Embryonic facial prominence (tissue), 1 donor: ENCODE results near the gene TRMT44.

Source experiments
- DNase-seq: peaks from one replicate; pipeline ENCODE4 v3.0.0-alpha.2; 2016; ENCODE audit errors: extremely low spot score

The TRMT44 gene

DNA sequence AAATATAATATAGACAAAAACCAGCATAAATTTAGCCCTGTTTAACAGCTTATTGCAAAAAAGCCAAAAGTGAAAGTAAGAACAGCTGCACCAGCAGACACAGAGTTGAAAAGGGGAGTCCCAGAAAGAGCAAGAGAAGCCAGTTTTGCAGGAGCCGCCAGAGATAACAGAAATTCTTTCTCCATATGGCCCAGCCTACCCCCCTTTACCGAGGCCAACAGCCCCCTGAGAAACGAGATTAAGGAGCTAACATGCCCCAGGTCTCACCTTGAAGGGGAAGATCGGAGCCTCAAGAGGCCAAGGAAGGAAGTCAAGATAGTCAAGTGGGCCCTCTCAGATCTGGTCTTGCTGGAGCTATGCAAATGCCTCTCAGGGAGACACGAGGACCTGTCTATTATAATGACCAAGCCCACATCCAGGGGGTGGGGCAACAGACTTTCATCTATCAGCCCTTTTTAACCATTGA lies 4.9 kb upstream of the TRMT44 start:
- DNase-seq = no peak

DNA sequence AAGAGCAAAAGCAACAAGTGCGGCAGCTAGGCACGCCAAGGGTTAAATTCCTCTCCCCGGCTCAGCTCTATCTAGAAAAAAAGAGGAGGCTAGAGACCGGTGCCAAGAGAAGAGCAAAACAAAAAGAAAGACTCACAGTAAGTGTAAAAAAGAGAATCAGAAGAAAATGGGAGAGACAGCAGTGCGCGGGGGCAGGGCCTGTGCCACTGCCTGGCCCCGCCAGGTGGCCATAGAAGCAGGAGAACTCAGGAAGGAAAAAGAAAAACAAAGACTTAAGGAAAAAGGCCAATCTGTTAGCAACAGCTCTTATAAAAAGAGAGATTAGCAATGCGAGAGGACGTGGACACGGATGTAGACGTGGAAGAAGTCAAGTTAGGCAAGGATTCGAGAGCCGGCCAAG lies 3.3 kb upstream of the TRMT44 start:
- no peak for DNase-seq

DNA sequence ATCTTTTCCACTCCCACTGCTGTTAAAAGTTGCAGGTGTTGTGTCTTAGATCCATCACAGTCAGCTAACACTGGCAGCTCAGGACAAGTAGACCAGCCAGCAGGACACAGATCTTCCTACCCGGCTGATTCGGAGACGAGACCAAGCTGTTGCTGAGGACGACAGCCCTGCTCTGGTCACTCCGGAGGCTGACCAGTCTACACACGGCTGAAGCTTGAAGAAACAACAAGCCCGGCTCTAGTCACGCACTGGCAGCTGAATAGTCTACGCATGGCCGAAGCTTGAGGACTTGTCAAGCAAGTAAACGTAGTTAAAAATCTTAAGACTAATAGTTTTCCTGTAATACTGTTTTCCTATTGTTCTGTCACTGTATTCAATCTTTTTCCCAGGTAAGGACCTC lies 1.8 kb upstream of the TRMT44 start:
- DNase-seq = no peak

DNA sequence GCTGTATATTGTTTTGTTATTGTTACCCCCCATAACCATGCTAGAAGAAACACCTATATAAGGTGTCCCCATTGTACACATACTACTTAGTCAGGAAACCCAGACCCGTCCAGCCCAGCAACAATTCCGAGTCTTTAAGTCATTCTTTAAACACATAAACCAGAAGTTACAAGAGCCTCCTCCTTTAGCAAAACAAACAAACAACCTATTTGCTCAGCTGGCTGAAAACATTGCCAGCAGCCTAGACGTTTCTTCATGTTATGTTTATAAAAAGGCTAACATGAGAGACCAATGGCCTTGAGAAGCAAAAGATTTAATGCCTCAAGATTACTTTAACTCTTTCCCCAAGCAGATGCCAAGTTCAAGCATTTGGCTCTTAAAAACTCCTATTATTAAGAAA lies 1.4 kb upstream of the TRMT44 start:
- no peak for DNase-seq

DNA sequence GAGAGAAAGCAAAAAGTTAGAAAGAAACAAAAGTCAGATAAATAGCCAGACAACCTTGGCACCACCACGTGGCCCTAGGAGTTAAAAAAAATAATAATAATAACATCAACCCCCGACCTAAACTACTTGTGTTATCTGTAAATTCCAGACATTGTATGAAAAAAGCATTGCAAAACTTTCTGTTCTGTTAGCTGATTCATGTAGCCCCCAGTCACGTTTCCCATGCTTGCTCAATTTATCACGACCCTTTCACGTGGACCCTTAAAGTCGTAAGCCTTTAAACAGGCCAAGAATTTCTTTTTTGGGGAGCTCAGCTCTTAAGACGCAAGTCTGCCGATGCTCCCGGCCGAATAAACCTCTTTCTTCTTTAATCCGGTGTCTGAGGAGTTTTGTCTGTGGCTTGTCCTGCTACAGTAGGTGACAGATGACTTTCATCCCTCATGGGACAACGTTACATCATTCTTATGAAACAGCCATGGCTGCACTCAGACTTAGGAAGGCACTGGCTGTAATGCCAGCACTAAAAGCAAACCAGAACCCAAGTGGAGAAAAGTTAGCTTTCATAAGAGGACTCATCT lies 574 bp upstream of the TRMT44 start:
- no peak for DNase-seq

DNA sequence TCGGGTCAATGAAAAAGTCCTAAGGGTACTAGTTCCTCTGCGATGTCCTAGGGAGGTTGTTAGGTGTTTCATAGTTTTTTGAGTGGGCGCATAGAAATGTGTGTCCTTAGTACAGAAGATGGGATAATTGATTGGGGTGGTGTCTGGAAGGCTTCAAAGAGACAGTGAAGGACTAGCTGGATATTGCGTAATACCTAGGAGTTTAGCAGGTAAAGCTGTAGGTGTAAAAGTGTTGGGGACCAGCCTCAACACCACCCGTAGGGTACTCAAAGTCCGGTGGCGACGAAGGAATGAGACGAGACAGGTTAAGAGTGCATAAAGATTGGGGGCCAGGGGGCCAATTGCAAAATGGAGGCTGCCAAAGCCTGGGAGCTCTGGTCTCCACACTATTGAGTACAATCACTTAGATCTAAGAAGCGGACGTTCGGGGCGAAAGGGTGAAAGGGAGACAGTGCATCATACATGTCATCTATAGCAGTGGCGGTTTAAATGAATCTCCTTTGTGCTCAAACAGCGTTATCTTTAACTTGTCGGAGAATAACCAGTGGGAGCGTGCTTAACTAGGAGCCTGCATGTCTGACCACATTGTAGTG lies 1.0 kb downstream of the TRMT44 start:
- DNase-seq = no peak

DNA sequence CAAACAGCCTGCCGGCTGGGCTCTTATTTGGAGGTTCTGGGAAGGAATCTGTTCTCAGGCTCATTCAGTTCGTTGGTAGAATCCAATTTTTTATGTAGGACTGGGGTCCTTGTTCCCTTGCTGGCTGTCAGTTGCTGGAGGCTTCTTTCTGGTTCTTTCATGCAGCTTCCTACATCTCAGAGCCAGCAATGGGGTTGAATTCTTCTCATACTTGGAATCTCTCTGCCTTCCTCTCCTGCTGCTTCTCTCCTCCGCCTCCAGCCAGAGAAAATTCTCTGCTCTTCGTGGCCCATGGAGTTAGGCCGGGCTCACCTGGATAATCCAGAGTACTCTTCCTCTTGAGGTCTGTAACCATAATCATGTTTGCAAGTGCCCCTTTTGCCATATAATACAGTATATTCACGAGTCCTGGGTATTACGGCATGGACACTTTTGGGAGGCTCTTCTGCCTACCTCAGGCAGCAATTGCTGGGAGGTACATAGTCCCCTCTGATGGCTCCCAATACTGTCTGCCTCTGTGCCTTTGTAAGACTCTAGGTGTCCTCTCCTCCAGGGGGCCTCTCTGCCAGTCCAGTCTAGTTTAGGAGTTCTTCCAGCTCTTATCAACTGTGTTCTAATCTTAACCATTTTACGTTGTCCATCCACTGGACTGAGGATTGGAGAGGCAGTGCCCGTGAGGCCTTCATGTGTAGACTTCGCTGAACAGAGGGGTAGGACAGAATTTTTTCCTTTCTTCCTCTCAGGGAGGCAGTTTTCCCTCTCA lies 2.2 kb downstream of the TRMT44 start:
- no peak for DNase-seq

DNA sequence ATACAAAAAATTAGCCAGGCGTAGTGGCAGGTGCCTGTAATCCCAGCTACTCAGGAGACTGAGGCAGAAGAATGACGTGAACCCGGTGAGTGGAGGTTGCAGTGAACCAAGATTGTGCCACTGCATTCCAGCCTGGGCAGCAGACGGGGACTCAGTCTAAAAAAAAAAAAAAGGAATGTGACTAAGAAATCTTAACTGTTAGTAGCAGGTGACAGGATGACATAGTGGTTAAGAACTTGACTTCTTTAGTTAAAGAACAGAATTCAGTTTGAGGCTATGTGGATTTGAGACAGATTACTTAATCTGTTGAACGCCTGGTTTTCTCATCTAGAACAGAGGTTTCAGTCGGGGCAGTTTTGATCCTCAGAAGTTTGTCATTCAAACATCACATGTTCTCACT lies 3.2 kb downstream of the TRMT44 start:
- DNase-seq = no peak

DNA sequence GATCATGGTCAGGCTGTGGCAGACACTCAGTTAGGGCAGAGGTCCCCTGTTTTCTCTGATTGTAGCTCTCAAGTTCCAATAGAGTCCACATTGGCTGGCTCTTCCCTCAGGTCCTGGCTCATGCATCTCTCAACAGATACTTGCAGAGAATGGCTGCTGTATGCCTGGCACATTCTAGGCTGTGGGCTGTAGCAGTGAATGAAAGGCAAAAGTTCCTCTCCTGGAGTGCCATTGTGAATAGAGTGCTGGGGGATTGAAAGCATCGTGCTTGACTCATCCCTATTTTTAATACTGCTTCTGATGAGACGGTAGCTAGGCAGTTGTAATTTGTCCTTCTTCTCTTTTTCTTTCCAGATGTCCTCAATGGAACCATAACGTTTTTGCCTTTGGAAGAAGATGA lies 5.5 kb downstream of the TRMT44 start:
- DNase-seq = no peak

DNA sequence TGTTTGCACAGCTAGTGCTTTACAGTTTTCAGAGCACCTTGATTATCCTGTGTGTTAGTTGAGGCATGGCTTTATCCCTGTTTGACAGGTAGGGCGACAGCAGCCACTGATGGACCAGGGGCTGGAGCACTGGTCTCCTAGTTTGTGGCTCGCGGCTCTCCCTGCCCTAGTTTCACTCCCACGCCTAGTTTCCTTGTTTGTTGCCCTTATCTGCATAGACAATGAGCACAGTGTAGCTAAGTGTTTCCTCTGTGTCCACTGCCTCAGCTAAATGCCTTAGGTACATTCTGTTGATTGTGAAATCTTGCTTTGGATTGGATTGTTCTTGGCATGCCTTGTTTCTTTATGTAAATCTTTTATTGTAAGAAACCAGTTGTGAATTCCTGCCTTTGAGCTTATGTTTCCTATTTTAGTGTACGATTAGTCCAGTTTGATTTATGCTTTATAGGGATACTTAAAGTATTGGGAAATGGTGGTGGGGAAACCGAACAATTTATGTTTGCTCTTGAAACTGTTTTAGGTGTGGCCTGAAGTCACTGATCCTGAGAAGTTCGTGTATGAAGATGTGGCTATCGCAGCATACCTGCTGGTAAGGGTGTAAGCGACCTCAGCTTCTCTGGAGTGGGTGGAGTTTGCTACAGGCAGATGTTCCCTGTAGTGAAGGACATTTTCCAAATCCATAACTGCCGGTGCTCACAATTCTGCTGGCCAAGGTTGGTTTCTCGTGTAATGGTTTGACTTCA lies 11.0 kb downstream of the TRMT44 start:
- DNase-seq = no peak

DNA sequence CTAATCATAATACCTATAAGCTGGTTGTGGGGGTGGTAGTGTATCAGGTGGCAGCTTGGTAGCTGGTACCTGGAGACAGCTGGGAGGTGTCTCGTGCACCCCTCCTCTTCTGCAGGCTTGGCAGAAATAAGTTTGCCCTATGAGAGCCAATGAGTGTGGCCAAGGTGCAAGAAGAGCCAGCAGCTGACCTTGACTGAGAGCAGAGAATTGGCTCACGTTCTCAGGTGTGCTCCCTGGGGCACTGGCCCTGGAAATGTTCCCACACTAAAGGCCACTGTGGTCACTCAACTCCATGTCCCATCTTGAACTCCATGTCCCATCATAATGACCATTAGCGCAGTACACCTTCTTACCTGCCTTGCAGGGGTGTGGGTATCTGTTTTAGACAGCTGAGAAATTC lies 13.4 kb downstream of the TRMT44 start:
- DNase-seq = no peak

DNA sequence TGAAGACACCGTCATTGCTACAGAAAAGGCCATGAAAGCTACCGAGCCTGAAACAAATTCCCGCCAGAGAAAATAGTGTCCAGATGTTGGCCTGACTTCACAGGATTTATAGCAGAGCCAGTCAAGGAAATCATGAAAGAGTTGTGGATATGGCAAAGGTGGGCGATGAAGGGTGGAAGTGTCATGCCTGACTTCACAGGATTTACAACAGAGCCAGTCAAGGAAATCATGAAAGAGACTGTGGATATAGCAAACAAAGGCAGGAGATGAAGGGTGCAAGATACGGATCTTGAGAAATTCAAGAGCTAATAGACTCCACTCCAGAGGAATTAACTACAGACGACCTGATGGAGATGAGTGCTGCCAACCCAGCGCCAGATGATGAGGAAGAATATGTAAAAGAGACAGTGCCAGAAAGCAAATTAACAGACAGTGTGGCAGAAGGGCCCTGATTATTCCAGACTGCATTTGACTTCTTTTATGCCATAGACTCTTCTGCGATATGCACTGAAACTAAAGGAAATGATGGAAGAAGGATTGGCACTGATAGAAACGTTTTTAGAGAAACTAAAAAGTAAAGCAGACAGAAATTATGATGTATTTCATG lies 17.2 kb downstream of the TRMT44 start:
- DNase-seq = no peak

DNA sequence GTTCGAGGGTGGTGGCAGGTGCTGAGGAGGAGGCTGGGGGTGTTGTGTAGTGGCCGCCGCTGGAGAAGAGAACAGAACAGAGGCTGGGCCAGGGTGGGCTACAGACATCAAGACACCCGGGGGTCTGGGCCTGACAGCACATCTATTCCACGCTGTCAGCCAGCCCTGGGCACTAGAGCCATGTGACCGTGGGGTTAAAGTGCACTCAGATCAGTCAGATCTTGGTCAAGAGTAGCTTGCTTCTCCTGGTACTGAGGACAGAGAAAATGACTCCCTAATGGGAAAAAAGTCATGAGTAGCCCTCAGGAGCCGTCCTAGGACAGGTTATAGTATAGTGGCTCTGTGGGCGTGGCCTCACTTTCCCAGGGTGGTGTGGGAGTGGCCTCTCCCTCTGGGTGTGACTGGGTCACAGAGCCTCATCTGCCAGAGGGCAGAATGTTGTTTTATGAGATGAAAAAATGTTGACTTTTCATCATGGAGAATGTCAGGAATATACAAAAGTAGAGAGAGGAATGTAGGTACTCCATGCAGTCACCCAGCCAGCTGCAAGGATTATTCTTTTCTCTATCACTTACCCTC lies 19.4 kb downstream of the TRMT44 start:
- DNase-seq = no peak

DNA sequence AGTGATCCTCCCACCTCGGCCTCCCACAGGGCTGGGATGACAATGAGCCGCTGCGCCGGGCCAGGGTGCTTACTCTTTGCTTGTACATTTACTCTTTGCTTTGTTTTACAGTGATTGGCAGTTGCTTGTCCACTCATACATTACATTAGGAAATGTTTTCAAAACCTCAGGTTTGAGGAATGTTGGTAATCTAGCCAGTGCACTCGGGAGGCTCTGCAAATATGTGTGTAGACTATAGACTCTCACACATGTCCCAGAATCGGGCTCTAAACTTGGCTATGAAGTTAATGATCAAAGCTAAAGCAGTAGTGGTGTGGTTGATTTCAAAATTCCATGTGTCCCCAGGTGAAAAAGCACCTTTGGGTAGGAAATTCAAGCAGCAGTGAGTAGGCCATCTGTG lies 20.5 kb downstream of the TRMT44 start:
- no peak for DNase-seq

DNA sequence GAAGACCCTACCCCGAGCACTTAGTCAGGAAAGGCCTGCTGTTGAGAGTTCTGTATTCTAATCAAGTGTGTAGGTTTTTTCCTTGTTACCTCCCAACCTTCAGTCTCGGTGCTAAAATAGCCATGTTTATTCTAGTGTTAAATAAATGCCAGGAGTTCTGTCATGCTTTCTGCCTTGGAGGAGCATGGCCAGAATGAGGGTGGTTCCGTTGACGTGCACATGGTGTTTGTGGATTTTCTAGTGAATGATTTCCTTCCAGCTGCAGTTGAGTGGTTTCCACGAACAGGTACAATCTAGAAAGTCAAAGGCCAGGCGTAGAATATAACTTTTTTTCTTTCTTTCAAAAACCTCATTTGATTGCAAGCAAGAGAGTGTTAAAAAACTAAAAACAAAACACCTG lies 21.0 kb downstream of the TRMT44 start:
- no peak for DNase-seq

DNA sequence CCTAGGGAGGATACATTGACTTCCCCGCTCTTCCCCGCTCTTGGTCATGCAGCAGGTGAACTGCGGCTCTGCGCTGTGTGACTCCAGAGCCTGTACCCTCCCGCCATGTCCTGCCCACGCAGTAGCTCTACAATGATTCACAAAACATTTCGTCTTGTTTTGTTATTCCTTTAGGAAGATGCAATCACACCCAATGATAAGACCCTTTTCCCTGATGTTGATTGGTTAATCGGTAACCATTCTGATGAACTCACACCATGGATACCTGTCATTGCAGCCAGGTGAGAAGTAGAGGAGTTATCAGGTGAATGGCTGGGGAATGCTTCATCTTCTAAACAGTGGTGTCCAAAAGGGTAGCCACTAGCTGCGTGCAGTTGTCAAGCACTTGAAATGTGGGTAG lies 23.2 kb downstream of the TRMT44 start:
- DNase-seq = no peak

DNA sequence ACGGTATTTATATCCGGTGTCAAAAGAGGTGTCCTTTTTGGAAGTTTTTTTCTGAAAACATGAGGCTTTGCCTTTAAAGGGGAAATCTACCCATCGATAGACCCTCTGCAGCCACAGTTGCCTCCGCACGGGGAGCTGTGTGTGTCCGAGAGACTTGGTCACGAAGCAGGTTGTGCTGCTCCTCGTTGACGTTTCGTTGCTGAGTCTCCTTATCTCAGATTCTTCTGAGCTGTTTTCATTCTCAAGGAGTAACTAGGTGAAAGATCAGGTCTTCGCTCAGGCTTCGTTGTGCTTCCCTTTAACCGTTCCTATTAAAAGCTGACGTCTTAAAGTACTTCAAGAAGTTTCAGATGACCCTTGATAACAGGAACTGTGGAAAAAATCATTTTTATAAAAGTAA lies 23.8 kb downstream of the TRMT44 start:
- DNase-seq = no peak

DNA sequence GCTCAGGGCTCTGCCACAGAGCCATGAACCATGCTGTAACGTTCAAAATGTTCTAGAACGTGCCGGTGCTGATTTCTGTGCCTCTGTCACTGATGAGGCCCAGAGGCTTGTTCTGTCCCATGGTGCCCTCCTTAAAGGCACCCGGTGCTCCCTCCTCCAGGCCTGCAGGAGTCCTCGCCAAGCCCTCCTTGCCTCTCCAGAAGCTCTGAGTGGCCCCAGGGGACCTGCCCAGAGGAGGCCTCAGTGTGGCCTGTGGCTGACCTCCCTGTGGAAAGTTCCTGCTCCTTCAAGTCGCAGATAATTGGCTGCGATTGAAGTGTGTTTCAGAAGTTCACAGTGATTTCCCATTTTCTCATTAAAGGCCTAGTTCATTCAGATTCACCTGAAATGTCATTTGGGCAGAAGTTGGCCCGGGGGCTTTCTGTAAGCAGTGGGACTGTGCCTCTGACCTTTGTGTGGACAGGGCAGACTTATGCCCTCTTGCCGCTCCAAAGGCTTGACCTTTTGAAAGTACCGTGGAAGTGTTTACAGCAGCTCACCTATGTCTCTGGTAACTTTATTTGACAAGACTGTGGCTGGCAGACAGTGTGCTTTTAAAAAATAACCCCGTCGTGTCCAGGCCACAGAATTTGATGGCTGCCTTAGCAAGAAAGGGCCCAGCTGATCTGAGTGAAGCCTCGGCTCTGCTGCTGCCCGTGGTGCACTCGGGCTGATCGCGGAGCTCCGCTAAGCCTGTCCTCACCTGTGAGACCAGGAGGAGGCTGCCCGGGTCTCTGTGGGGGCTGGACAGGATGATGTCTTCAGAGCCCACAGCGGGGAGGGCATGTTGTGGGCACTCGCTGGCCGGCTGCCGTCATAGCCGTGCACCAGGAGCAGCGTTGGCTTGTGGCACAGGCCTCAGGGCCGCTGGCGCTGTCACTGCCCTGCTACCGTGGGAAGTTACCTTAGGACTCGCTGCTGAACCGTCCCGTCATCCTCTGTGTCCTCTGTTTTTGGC lies 25.3 kb downstream of the TRMT44 start:
- no peak for DNase-seq

DNA sequence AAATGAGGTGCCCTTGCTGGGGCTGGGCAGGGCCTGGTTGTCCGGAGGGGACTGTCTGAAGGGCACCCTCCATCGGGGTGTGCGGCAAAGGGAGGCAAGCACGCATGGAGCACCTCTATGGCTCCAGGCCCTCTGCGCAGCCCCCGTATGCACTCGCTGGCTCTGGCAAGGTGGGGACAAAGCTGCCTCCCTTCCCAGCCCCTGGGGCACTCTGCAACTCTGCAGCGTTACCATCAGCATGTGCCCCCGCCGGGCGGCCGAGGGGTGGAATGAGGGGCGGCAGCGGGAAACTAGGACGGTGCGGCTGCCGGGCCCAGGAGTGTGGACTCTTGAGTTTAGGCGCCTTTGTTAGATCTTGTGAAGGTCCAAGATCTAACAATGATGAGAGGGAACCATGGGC lies 26.4 kb downstream of the TRMT44 start:
- DNase-seq = no peak

DNA sequence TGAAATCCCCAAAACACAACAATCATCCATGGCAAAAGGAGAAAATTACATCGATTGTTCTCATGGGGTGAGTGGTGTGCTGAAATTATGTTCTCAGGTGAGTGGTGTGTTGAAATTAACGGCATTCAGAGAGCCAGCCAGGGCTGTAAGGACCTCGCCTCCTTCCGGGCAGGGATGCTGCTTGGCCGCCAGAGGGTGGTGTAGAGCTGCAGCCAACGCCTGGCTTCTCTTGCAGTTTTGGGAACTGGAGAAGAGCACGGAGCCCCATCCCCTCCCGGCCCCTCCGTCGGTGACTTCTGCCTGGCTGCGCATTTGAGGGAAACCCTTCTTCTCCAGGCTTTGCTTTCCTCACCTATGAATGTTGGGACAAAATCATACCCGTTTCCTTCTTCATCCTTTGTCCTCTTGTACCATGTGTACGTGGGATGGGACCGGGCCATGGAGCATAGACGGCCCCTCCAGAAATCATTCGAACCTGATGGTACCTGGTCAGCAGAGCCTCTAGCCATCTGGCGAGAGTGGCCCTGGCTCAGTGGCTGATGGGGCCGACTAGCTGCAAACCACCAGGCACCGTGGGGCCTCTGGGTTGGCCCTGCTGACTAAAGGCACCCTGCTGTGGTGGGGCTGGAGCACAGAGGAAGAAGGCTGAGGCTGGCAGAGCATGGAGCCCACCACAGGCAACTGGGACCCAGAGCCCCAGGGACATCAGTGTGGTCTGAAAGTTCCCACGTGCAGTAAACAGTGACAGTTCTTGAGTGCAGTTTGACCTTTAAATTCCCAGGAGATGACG lies 28.4 kb downstream of the TRMT44 start:
- peak; percentile 17 for DNase-seq
